Activated CD4-positive, CD25-positive, alpha-beta regulatory T cell (primary cell): ENCODE data around the gene FHIP2A.
"Not testable (repeated sequence)": the region's sequence is repeated elsewhere in the genome, so short reads cannot be mapped to it uniquely, and the experiment has no call there.

Experiments
- DNase-seq, 4 experiments: peaks; one replicate each; lab custom pipeline; 2025; lab: John Stamatoyannopoulos, UW

FHIP2A gene

DNA sequence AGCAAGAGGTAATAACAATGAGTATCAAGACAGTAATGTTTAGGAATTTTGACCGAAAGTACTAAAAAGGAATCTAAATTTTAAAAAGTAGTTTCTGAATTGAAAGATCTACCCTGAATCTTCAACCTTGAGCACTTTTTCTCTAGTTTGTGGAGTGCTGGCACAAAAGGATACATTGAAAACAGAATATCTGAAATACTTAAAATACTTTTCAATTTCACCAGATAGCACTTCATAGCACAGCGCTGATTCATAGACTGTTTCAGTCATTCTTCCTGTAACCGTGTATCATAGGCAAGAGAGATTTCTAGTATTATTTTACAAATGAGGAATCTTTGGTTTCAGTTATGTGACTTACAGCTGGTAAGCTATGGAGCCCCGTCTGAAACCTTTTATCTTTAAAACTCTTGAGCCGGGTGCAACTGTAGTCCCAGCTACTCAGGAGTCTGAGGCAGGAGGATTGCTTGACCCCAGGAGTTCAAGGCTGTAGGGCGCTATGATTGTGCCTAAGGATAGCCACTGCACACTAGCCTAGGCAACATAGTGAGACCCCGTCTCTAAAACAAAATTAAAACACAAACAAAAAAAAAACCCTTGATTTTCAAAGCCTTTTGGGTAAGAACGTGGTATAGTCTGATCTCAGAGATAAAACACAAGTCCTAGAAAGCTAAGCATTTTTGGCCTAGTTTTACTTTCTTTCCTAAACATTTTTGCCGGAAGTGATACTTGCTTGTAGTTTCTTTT, 35.1 kb downstream of the FHIP2A start:
- DNase-seq: no peak

DNA sequence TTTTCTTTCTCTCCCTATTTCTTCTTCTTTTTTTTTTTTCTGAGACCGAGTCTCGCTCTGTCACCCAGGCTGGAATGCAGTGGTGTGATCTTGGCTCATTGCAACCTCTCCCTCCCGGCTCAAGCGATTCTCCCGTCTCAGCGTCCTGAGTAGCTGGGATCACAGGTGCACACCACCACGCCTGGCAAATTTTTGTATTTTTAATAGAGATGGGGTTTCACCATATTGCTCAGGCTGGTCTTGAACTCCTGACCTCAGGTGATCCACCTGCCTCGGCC, 35.6 kb downstream of the FHIP2A start:
- not testable (repeated sequence) for DNase-seq

DNA sequence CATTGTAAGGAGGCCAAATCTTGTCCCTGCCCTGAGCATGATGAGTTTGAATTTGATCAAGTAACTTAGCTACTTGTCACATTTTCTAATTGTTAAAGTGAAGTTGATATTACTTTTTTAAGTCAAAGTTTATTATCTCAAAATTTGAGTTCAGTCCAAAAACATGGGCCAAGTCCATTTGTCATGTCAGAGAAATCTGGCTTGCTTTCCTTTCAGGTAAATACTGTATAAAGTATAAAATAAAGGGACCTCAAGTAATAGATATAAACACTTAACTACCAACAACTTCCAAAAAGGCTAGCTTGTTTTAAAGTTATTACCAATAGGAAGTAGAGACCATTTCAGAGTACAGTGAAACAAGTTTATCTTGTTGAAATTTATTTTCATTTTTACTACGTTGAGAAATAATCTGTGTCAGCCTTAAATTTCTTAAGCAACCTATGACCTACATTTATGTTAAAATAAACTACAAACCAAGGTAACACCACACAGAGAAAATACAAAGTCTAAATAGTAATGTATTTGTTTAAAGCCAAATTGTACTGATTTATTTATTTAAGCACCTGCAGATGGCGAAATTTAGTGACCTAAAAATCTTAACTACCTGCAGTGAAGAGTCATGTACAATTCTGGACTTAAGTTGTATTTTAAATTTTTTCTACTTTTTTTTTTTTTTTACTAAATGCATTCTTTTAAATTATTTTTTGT, 36.5 kb downstream of the FHIP2A start:
- no peak for DNase-seq

DNA sequence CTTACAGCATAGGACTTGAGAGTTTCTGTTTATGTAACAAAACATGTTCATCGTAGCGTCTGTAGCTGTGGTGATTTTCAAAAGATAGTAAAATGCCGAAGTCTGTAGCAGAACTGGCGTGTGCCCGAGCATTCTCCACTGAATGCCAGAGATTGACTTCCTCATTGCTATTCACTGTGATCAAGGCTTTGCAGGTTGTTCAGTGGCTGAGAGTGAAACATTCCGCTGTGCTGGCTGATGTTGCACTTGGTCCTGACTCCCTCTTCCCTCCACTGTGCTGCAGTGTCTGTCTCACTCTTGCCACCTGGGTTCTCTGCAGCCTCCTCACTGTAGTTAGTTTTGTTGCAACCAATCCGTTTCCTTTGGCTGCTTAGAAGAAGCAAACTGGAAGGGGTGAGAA, 37.6 kb downstream of the FHIP2A start:
- no peak for DNase-seq

DNA sequence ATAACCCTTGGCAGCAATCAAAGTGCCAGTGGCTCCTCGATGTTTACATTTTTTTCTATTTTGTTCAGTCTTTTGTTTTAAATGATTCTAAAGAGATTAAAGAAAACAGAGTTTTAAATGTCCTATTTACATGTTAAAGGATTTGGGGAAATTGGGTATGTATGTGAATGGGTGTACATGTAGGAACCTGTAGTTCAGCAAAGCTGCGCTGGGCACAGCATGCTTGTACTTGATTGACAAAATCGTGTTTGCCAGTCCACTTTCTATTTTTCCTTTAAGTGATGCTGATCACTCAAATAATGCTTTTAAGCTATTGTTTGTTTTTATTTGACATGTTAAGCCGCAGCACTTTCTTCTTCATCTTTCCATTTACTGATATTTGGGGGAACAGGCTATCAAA, 40.9 kb downstream of the FHIP2A start:
- no peak for DNase-seq

DNA sequence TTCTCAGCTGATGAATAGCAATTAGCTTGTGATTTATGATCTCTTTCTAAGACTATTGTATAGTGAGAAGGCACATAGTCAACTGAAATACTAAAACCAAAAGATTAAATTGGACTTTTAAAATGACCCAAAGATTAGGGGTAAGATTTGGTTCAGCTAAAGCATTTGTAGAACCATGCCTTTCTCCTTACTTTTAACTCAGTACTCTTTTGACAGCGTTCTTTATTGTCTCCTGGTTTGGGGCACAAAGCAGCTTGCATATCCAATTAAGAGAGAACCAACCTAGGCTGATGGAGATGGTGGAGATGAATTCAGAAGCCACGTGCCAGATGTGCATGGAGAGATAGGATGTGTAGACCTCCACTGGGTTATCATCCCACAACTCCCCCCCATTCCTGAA, 45.8 kb downstream of the FHIP2A start:
- no peak for DNase-seq

DNA sequence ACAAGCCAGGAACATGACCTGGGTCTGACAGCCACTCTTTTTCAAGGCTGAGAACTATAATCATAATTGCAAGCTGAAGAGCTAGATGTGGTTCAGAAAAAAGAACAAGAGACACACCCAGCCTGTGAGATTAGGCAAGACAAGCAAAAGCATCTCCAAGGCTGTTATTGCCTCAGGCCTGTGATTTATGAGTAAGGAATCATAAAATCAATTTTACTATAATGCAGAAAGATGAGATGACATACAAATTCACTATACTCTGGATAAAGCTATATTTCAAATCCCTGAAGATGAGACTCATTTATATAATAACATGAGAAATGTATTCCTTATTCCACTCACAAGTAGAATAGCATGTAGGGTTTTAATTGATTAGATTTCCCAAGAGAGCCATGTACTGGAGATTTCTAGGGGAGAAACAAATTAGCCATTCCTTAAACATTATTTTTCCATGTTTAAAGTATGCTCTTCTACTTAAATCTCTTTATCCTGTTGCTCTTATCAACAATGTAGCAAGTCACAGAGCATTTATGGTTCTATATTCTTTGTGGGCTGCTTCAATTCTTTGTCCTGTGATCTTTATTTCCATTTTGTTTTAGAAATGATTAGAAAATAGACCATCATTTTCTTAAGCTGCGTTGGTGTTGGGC, 47.4 kb downstream of the FHIP2A start:
- no peak for DNase-seq

DNA sequence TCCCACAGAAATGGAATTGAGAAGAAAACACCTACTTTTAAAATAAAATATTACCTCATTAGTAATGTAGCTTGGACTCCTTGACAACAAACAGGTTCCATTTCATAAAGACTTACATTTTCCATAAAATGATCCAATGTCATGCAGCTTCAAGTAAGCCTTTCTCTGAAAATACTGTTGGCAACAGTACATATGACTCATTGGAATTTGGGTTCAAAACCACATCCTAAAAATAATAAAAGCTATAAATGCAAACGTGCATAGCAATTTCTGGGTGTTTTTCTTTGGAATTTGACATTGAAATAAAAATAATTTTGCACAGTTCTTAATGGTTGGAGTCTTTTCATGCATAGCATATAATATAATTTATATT, 47.9 kb downstream of the FHIP2A start:
- DNase-seq: no peak

DNA sequence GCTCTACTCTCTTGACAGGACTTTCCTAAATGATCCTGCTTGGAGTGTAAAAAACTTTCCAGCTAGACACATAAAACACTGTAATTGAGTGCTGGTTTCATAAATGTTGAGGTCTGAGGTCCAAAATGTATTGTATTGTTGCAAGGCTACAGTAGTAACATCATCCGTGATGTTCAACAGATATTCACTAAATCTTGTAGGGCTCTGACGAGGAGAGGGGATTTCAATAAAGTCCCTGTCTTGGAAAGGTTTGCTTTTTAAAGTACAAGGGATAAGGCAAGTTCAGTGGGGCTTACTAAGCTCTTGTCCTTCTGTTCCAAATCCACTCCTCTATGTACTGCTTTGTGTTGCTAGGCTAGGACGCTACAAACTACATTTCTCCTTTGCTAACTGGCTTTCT, 48.9 kb downstream of the FHIP2A start:
- DNase-seq: no peak

DNA sequence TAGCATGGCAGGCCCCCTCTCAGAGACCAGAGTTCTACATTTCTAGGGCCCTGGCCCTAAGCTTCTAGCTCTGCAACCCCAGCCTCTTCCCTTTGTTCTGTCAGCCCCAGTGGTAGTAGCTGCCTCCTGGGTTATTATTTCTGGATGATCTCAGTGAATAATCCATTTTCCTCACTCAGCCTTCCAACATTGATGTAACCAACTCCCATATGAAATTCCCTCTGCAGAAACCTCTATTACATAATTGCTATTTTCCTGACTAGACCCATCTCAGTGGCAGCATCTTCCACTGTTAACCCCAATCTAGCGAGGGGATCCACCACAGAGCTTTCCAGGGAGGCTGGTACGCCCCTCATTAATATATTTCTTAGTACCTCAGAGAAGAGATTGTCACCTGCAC, 49.8 kb downstream of the FHIP2A start:
- DNase-seq: no peak
